ENCODE results near the gene DPT.

DNA sequence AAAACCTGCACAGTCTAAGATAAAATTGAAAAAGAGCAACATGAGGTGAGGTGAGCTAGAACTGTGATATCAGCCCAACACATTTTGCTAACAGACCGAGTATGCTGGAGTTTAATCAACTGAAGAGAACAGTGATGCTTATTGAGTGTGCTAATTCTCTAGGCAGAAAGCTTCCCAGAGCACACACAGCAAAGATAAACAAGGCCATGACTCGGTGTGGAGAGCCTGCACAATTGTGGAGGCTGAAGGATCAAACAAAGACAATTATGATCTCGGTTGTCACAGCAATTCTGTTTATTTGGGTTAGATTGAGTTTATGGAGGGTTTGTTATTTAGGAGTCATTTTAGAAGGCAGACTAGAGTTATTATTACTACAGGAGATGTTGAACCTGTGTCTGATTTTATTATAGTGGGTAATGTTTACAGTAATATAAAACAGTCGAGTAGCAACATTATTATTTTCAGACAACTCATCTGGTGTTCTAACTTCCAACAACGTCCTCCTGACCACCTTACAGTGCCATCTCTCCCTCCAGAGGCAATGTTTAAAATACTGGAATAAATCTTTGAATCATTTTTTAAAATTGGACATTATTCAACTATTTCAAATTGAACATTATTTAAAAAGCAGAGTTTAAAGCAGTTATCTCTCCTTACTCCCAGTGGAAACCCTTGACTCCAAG lies 40.2 kb downstream of the DPT start:
- TF ChIP-seq, protein P1, sequence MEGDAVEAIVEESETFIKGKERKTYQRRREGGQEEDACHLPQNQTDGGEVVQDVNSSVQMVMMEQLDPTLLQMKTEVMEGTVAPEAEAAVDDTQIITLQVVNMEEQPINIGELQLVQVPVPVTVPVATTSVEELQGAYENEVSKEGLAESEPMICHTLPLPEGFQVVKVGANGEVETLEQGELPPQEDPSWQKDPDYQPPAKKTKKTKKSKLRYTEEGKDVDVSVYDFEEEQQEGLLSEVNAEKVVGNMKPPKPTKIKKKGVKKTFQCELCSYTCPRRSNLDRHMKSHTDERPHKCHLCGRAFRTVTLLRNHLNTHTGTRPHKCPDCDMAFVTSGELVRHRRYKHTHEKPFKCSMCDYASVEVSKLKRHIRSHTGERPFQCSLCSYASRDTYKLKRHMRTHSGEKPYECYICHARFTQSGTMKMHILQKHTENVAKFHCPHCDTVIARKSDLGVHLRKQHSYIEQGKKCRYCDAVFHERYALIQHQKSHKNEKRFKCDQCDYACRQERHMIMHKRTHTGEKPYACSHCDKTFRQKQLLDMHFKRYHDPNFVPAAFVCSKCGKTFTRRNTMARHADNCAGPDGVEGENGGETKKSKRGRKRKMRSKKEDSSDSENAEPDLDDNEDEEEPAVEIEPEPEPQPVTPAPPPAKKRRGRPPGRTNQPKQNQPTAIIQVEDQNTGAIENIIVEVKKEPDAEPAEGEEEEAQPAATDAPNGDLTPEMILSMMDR (conservative IDR thresholded peaks at IDR 0.05; ENCODE audit: low read depth, low read length), result no peak
- no peak for TF ChIP-seq SMC3 (IDR thresholded peaks at IDR 0.05; ENCODE audit: low read depth, low read length)
- TF ChIP-seq, protein P2, sequence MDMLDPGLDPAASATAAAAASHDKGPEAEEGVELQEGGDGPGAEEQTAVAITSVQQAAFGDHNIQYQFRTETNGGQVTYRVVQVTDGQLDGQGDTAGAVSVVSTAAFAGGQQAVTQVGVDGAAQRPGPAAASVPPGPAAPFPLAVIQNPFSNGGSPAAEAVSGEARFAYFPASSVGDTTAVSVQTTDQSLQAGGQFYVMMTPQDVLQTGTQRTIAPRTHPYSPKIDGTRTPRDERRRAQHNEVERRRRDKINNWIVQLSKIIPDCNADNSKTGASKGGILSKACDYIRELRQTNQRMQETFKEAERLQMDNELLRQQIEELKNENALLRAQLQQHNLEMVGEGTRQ (IDR thresholded peaks at IDR 0.05; ENCODE audit: low read depth, low read length), result no peak
- no peak for TF ChIP-seq POLR2A (IDR thresholded peaks at IDR 0.05; ENCODE audit: low read depth, low read length)
- TF ChIP-seq FOS (IDR thresholded peaks at IDR 0.05; ENCODE audit: low read depth, low read length), result no peak
- TF ChIP-seq RFX5 (IDR thresholded peaks at IDR 0.05; ENCODE audit: low read depth, low read length), result no peak
- no peak for TF ChIP-seq BHLHE40 (IDR thresholded peaks at IDR 0.05; ENCODE audit: low read depth, low read length)
